ENCODE results near the gene ARHGAP8. TPM values are rescaled to one million over a fixed set of nuclear protein-coding genes. Genes with fewer than 3 reads are reported as not detected.

Gene ARHGAP8
- total and polyA plus RNA-seq, 2 donors (not counting 1 experiment from before 2014, with no cell fraction given): 0.37 TPM; not detected in 1

GRCh38 chr22:44732661-44733060 lies 19.7 kb upstream of the ARHGAP8 start:
- Mint-ChIP-seq H3K9me3 (ENCODE audit: insufficient read depth) (no peaks in the 10 kb centered on the region), H3K27ac (no peak overlapping the region), H3K4me1 (peaks cover 7% of the 10 kb centered on the region), H3K4me3 (no peak overlapping the region), H3K27me3 (no peaks in the 10 kb centered on the region)
- H4K20me1 ChIP-seq (ENCODE audit: control insufficient read depth, insufficient read depth, low read length, poor library complexity, severe bottlenecking): no peaks in the 10 kb centered on the region
- H3K27ac ChIP-seq (ENCODE audit: low read length in 2 of 2): no peak overlapping the region
- ATAC-seq (ENCODE audit: low read depth) (no peak), DNase-seq (no peak)
- POLR2A ChIA-PET: interaction anchor here (0.7 to 1.0 kb wide), 2 partner anchors 10 to 21 kb away, joined by 3 read pairs; no protein-coding TSS in a partner anchor
- H3K36me3 ChIP-seq (replicated peaks in 1 of 2; ENCODE audit: control extremely low read depth in 1 of 2, control insufficient read depth in 1 of 2, extremely low read depth in 1 of 2, insufficient read depth in 2 of 2, low read length in 1 of 2): peaks cover 0 to 2% of the 10 kb centered on the region in 2 experiments
- no peaks in the 10 kb centered on the region for H3K79me2 ChIP-seq (ENCODE audit: control insufficient read depth, insufficient read depth, low read length)
- CTCF ChIA-PET: no interaction called here
- TF ChIP-seq EZH2 (IDR thresholded peaks at IDR 0.05; ENCODE audit: borderline replicate concordance, insufficient read depth, low read depth, low read length, poor library complexity, severe bottlenecking) (no peak), CTCF (IDR thresholded peaks at IDR 0.05) (no peak)
- no peaks in the 10 kb centered on the region for H3K27me3 ChIP-seq (replicated peaks in 1 of 4; ENCODE audit: control extremely low read depth in 1 of 4, control insufficient read depth in 3 of 4, insufficient read depth in 4 of 4, low read length in 3 of 4)
- H3K9me3 ChIP-seq (ENCODE audit: control extremely low read depth in 1 of 3, control insufficient read depth in 2 of 3, insufficient read depth in 1 of 3, low read length in 2 of 3): no peaks in the 10 kb centered on the region
- H2AFZ ChIP-seq (ENCODE audit: insufficient read depth, low read depth, low read length, poor library complexity, severe bottlenecking): no peak overlapping the region
- H3K4me2 ChIP-seq (replicated peaks; ENCODE audit: low read depth, low read length, poor library complexity, severe bottlenecking): no peak overlapping the region
- peaks cover 0 to 16% of the 10 kb centered on the region in 2 donors for H3K4me1 ChIP-seq (ENCODE audit: control insufficient read depth in 2 of 2, insufficient read depth in 2 of 2, low read length in 2 of 2)
- H3K9ac ChIP-seq (ENCODE audit: low read length): no peak overlapping the region
- intact Hi-C loops (cut with micrococcal nuclease): no loop called here
- no peak overlapping the region for H3K4me3 ChIP-seq (ENCODE audit: control extremely low read depth in 1 of 5, extremely low read depth in 1 of 5, insufficient read depth in 1 of 5, low read depth in 2 of 5, low read length in 4 of 5)
- WGBS (ENCODE audit: insufficient coverage): 94% methylated on average over 27 of the region's 27 CpGs

- H3K4me1 Mint-ChIP-seq: peaks cover 7% of the 10 kb centered on the region
- H3K4me3 Mint-ChIP-seq: no peak overlapping the region
- ChIA-PET CTCF (interaction anchor here (0.8 to 3.5 kb wide), 4 partner anchors 27 to 36 kb away, joined by 3 to 72 read pairs (median 6); no protein-coding TSS in a partner anchor), POLR2A (interaction anchor here (0.7 kb wide), 1 partner anchor 22 kb away, joined by 3 read pairs; no protein-coding TSS in a partner anchor)
- DNase-seq (no peak), ATAC-seq (ENCODE audit: low read depth) (no peak)
- H3K27me3 Mint-ChIP-seq: no peaks in the 10 kb centered on the region
- Histone ChIP-seq H3K79me2 (ENCODE audit: control insufficient read depth, insufficient read depth, low read length) (no peaks in the 10 kb centered on the region), H3K36me3 (replicated peaks in 1 of 2; ENCODE audit: control extremely low read depth in 1 of 2, control insufficient read depth in 1 of 2, extremely low read depth in 1 of 2, insufficient read depth in 2 of 2, low read length in 1 of 2) (no peaks in the 10 kb centered on the region), H3K4me2 (replicated peaks; ENCODE audit: low read depth, low read length, poor library complexity, severe bottlenecking) (no peak overlapping the region), H3K9me3 (ENCODE audit: control extremely low read depth in 1 of 3, control insufficient read depth in 2 of 3, insufficient read depth in 1 of 3, low read length in 2 of 3) (no peaks in the 10 kb centered on the region), H3K4me1 (ENCODE audit: control insufficient read depth in 2 of 2, insufficient read depth in 2 of 2, low read length in 2 of 2) (peaks cover 0 to 16% of the 10 kb centered on the region in 2 donors), H2AFZ (ENCODE audit: insufficient read depth, low read depth, low read length, poor library complexity, severe bottlenecking) (no peak overlapping the region), H3K9ac (ENCODE audit: low read length) (no peak overlapping the region), H3K4me3 (ENCODE audit: control extremely low read depth in 1 of 5, extremely low read depth in 1 of 5, insufficient read depth in 1 of 5, low read depth in 2 of 5, low read length in 4 of 5) (no peak overlapping the region), H3K27me3 (replicated peaks in 1 of 4; ENCODE audit: control extremely low read depth in 1 of 4, control insufficient read depth in 3 of 4, insufficient read depth in 4 of 4, low read length in 3 of 4) (no peaks in the 10 kb centered on the region), H4K20me1 (ENCODE audit: control insufficient read depth, insufficient read depth, low read length, poor library complexity, severe bottlenecking) (no peaks in the 10 kb centered on the region), H3K27ac (ENCODE audit: low read length in 2 of 2) (no peak overlapping the region)
- peak overlapping the region; percentile 37 for H3K27ac Mint-ChIP-seq
- no peak for TF ChIP-seq EZH2 (IDR thresholded peaks at IDR 0.05; ENCODE audit: borderline replicate concordance, insufficient read depth, low read depth, low read length, poor library complexity, severe bottlenecking)
- no peak for TF ChIP-seq CTCF (IDR thresholded peaks at IDR 0.05)
- 90% methylated on average over 10 of the region's 14 CpGs for WGBS (ENCODE audit: insufficient coverage)
- H3K9me3 Mint-ChIP-seq (ENCODE audit: insufficient read depth): no peaks in the 10 kb centered on the region
- intact Hi-C loops (cut with micrococcal nuclease): no loop called here
These were observed 18.8 kb upstream of the ARHGAP8 start for GRCh38 chr22:44733426-44734106.

Measured in B cell (primary cell).